A549 (cell line): ENCODE results near the gene PLRG1. TPM values are rescaled to one million over a fixed set of nuclear protein-coding genes. Genes with fewer than 3 reads are reported as not detected.

Experiments
- ATAC-seq, 2 experiments: fragments of 200-7000 bp in 1 of 2; fragments of >200 bp in 1 of 2; cut with Nextera tagmentation in 1 of 2; cut with Tn5 transposase in 1 of 2; 3 replicates each; pipeline versions ENCODE4 v1.8.0 to v1.9.1; 2018 to 2020; ENCODE audit warnings: mild to moderate bottlenecking in 1 of 2, moderate library complexity in 1 of 2
- CTCF ChIA-PET: fragments of 300-600 bp; sonication (Branson Sonifier 250); formaldehyde crosslinking; extraction: SDS; loops from one replicate; lab custom pipeline; 2021; ENCODE audit warnings: antibody characterized with exemption, inconsistent platforms; lab: Yijun Ruan, JAX
- POLR2A ChIA-PET: fragments of 350-600 bp; formaldehyde crosslinking; extraction: SDS; loops from one replicate; lab custom pipeline; 2021; ENCODE audit warnings: antibody characterized with exemption, inconsistent platforms; lab: Yijun Ruan, JAX
- DNase-seq, 2 experiments: peaks; one replicate each; pipeline versions ENCODE4 v3.0.0 to v3.0.0-alpha.2; 2011 to 2016; ENCODE audit warnings: low read depth in 1 of 2, low spot score in 1 of 2
- FAIRE-seq: peaks from 2 replicates; lab custom pipeline; 2011; peaks lifted over from hg19 to GRCh38; lab: Jason Lieb, UNC
- H3K27ac ChIP-seq, 2 experiments: fragments of >200 bp; sonication (Bioruptor Twin); formaldehyde crosslinking; 3 replicates each; pipeline ENCODE4 v1.5.1; 2016 to 2017
- H3K4me1 ChIP-seq: fragments of >200 bp; sonication (Bioruptor Twin); formaldehyde crosslinking; 3 replicates; pipeline ENCODE4 v1.6.1; 2016
- H3K4me2 ChIP-seq: fragments of >200 bp; sonication (Bioruptor Twin); formaldehyde crosslinking; 3 replicates; pipeline ENCODE4 v1.6.1; 2016
- H3K4me3 ChIP-seq: fragments of >200 bp; sonication (Bioruptor Twin); formaldehyde crosslinking; 3 replicates; pipeline ENCODE4 v1.5.1; 2016
- H3K9me3 ChIP-seq: fragments of >200 bp; sonication (Bioruptor Twin); formaldehyde crosslinking; 3 replicates; pipeline ENCODE4 v1.6.1; 2016
- CBX8 ChIP-seq: fragments of 200-600 bp; sonication (generic); IDR thresholded peaks from 2 replicates; pipeline ENCODE4 v1.6.1; 2016
- CHD4 ChIP-seq: fragments of 200-600 bp; sonication (generic); IDR thresholded peaks from 2 replicates; pipeline ENCODE4 v1.6.1; 2016; ENCODE audit warnings: antibody characterized with exemption, mild to moderate bottlenecking, borderline replicate concordance
- E2F6 ChIP-seq: IDR thresholded peaks from 2 replicates; pipeline ENCODE4 v1.6.1; 2012; ENCODE audit warnings: low read depth, borderline replicate concordance
- EHMT2 ChIP-seq: fragments of 200-600 bp; sonication (generic); IDR thresholded peaks from 2 replicates; pipeline ENCODE4 v1.6.1; 2016; ENCODE audit warnings: antibody characterized with exemption, low read depth, mild to moderate bottlenecking, moderate library complexity
- ELK1 ChIP-seq: fragments of 150-350 bp; IDR thresholded peaks from 2 replicates; pipeline ENCODE4 v1.6.1; 2014; ENCODE audit warnings: low read depth, mild to moderate bottlenecking, low read length
- EP300 ChIP-seq, 2 experiments: fragments of >200 bp; sonication (Bioruptor Twin); formaldehyde crosslinking; IDR thresholded peaks; 2 replicates in 1 of 2; 3 replicates in 1 of 2; pipeline ENCODE4 v1.6.1; 2016 to 2017
- ESRRA ChIP-seq: fragments of 150-350 bp; IDR thresholded peaks from 2 replicates; pipeline ENCODE4 v1.6.1; 2014; ENCODE audit warnings: mild to moderate bottlenecking, low read length, borderline replicate concordance
- FOSB ChIP-seq: fragments of 250-450 bp; sonication (Bioruptor Pico); IDR thresholded peaks from 2 replicates; pipeline ENCODE4 v1.5.0; 2020; ENCODE audit warnings: mild to moderate bottlenecking, moderate library complexity
- FOSL2 ChIP-seq, 2 experiments: fragments of 450-650 bp in 1 of 2; fragments of >200 bp in 1 of 2; sonication (Bioruptor Twin) in 1 of 2; formaldehyde crosslinking; IDR thresholded peaks; 2 replicates each; pipeline versions ENCODE4 v1.5.0 to v1.6.1; 2016 to 2020; ENCODE audit warnings: mild to moderate bottlenecking in 1 of 2, moderate library complexity in 1 of 2
- FOXS1 ChIP-seq: fragments of 250-450 bp; sonication (Bioruptor Pico); IDR thresholded peaks from 2 replicates; pipeline ENCODE4 v1.5.0; 2020; ENCODE audit warnings: mild to moderate bottlenecking, moderate library complexity
- HES2 ChIP-seq: fragments of >200 bp; sonication (Bioruptor Twin); formaldehyde crosslinking; IDR thresholded peaks from 2 replicates; pipeline ENCODE4 v1.6.1; 2016
- HEYL ChIP-seq: fragments of 250-450 bp; sonication (Bioruptor Pico); IDR thresholded peaks from 2 replicates; pipeline ENCODE4 v1.8.0; 2021; ENCODE audit warnings: mild to moderate bottlenecking, moderate library complexity
- HOXA7 ChIP-seq: fragments of 250-450 bp; sonication (Bioruptor Pico); IDR thresholded peaks from 2 replicates; pipeline ENCODE4 v1.5.0; 2020; ENCODE audit warnings: mild to moderate bottlenecking, moderate library complexity
- JUNB ChIP-seq: fragments of >200 bp; sonication (Bioruptor Twin); formaldehyde crosslinking; IDR thresholded peaks from 2 replicates; pipeline ENCODE4 v1.6.1; 2016
- MYC ChIP-seq: IDR thresholded peaks from 2 replicates; pipeline ENCODE4 v1.6.1; 2012; ENCODE audit warnings: mild to moderate bottlenecking, inconsistent platforms, low read length, improper control_type of control experiment, borderline replicate concordance
- NPAS2 ChIP-seq: fragments of 250-450 bp; sonication (Bioruptor Pico); IDR thresholded peaks from 2 replicates; pipeline ENCODE4 v1.8.0; 2022; ENCODE audit warnings: mild to moderate bottlenecking, moderate library complexity, borderline replicate concordance
- NR3C1 ChIP-seq: fragments of >200 bp; sonication (Bioruptor Twin); formaldehyde crosslinking; IDR thresholded peaks from 3 replicates; pipeline ENCODE4 v1.6.1; 2017
- PHF8 ChIP-seq: fragments of 200-600 bp; sonication (generic); IDR thresholded peaks from 2 replicates; pipeline ENCODE4 v1.6.1; 2016; ENCODE audit warnings: low read depth, mild to moderate bottlenecking, antibody characterized with exemption, moderate library complexity, borderline replicate concordance
- POLR2A ChIP-seq: IDR thresholded peaks from 2 replicates; pipeline ENCODE4 v1.6.1; 2012; ENCODE audit warnings: mild to moderate bottlenecking, low read length
- RAD21 ChIP-seq, 2 experiments: fragments of >200 bp in 1 of 2; sonication (Bioruptor Twin) in 1 of 2; formaldehyde crosslinking in 1 of 2; IDR thresholded peaks in 1 of 2; conservative IDR thresholded peaks in 1 of 2; 2 replicates in 1 of 2; 3 replicates in 1 of 2; pipeline ENCODE4 v1.6.1; 2012 to 2018; ENCODE audit warnings: inconsistent platforms in 1 of 2
- RARB ChIP-seq: fragments of 250-450 bp; sonication (Bioruptor Pico); IDR thresholded peaks from 2 replicates; pipeline ENCODE4 v1.8.0; 2021; ENCODE audit warnings: mild to moderate bottlenecking, moderate library complexity
- RCOR1 ChIP-seq: fragments of 150-350 bp; IDR thresholded peaks from 2 replicates; pipeline ENCODE4 v1.6.1; 2014; ENCODE audit warnings: antibody characterized with exemption, low read length, low read depth
- RFX5 ChIP-seq: fragments of 450-650 bp; IDR thresholded peaks from 2 replicates; pipeline ENCODE4 v1.7.1; 2014; ENCODE audit warnings: antibody characterized with exemption, mild to moderate bottlenecking, moderate library complexity
- RNF2 ChIP-seq: fragments of 200-600 bp; sonication (generic); IDR thresholded peaks from 2 replicates; pipeline ENCODE4 v1.6.1; 2016; ENCODE audit warnings: low read depth, mild to moderate bottlenecking, antibody characterized with exemption, moderate library complexity, borderline replicate concordance
- TFCP2L1 ChIP-seq: fragments of 250-450 bp; sonication (Bioruptor Pico); IDR thresholded peaks from 2 replicates; pipeline ENCODE4 v1.5.0; 2021; ENCODE audit warnings: mild to moderate bottlenecking
- TP53 ChIP-seq: fragments of 250-450 bp; sonication (Bioruptor Pico); IDR thresholded peaks from 2 replicates; pipeline ENCODE4 v1.5.0; 2021; ENCODE audit warnings: mild to moderate bottlenecking, moderate library complexity
- ZC3H11A ChIP-seq: fragments of 450-650 bp; IDR thresholded peaks from 2 replicates; pipeline ENCODE4 v1.6.1; 2014; ENCODE audit warnings: antibody characterized with exemption, mild to moderate bottlenecking
- ZFP36 ChIP-seq: fragments of 450-650 bp; IDR thresholded peaks from 2 replicates; pipeline ENCODE4 v1.6.1; 2014; ENCODE audit warnings: borderline replicate concordance; ENCODE audit not compliant: partially characterized antibody
- ZNF302 ChIP-seq: fragments of 250-450 bp; sonication (Bioruptor Pico); IDR thresholded peaks from 2 replicates; pipeline ENCODE4 v1.9.0; 2021; ENCODE audit warnings: inconsistent platforms, mild to moderate bottlenecking, moderate library complexity
- WGBS: methylation state at CpG from one replicate; pipeline ENCODE4 v1.1.6; 2017; ENCODE audit errors: missing lambda C conversion rate; 5-methylcytosine and 5-hydroxymethylcytosine counted together
- polyA plus RNA-seq, 4 experiments: library from polyadenylated mRNA; depleted of rRNA in 3 of 4; stranded (reverse); fragments of >200 nt; fragmentation: RNase III in 1 of 4; extraction: RNeasy Plus Mini Kit Qiagen cat#74134 plus additional on column Dnase treatment in 1 of 4; gene quantifications; 2 replicates in 3 of 4; 3 replicates in 1 of 4; pipeline ENCODE4 v1.2.3, GENCODE V29; 2011 to 2017

The PLRG1 gene
- polyA plus RNA-seq, 2 of the 4 experiments (the other 2 are of a cell fraction), result 50.4 to 123 TPM

- no peak for TF ChIP-seq ESRRA
- TF ChIP-seq JUNB, result no peak
- no peak for TF ChIP-seq POLR2A
- no peak for TF ChIP-seq RNF2
Observed at GRCh38 chr4:154589296-154590197, 39.3 kb upstream of the PLRG1 start (continued).

- Histone ChIP-seq H3K4me2 (peak overlapping the region; percentile 88), H3K4me3 (peak overlapping the region; percentile 43; the same call in 1 of the 3 replicates), H3K9me3 (0 out of 3 replicates have a peak, but pooled peaks cover 6% of the 10 kb centered on the region), H3K4me1 (peaks cover 35% of the 10 kb centered on the region), H3K27ac (no peak overlapping the region; a peak in 1 of 6 replicates)
- FAIRE-seq (no peak), ATAC-seq (no peak), DNase-seq (no peak)
- POLR2A ChIA-PET, result no interaction called here
- WGBS, result 95% methylated on average over 2 of the region's 2 CpGs
- TF ChIP-seq FOXS1 (CRISPR knock-in tag), result no peak
- TF ChIP-seq CBX8, result no peak
- TF ChIP-seq FOSB, result no peak
- no peak for TF ChIP-seq RFX5
- TF ChIP-seq ELK1, result no peak
- TF ChIP-seq MYC, result no peak
- no peak for TF ChIP-seq EHMT2
- no peak for TF ChIP-seq TFCP2L1 (CRISPR knock-in tag)
- no peak for TF ChIP-seq HES2
- no peak for TF ChIP-seq CHD4
- TF ChIP-seq TP53 (CRISPR knock-in tag), result no peak
- no peak for TF ChIP-seq RARB
- no peak for TF ChIP-seq ZNF302
- no peak for TF ChIP-seq ZC3H11A
- TF ChIP-seq EP300 (IDR thresholded peaks at IDR 0.05), result no peak
- TF ChIP-seq ESRRA, result no peak
- CTCF ChIA-PET, result interaction anchor here (1.0 to 1.6 kb wide), 3 partner anchors 26 to 30 kb away, joined by 4 to 5 read pairs (median 5); partner anchors contain the start of gene FGB
Observed at GRCh38 chr4:154588198-154588597, 38.0 kb upstream of the PLRG1 start.

GRCh38 chr4:154586296-154587033, 36.3 kb upstream of the PLRG1 start:
- TF ChIP-seq ZC3H11A, result no peak
- no peak for TF ChIP-seq RCOR1
- no peak for TF ChIP-seq HEYL (CRISPR knock-in tag)
- TF ChIP-seq FOSB, result no peak
- TF ChIP-seq PHF8, result no peak
- no peak for TF ChIP-seq NR3C1
- no peak for TF ChIP-seq POLR2A
- no peak for TF ChIP-seq NPAS2 (CRISPR knock-in tag)
- no peak for TF ChIP-seq E2F6
- TF ChIP-seq HOXA7 (CRISPR knock-in tag), result no peak
- no peak for TF ChIP-seq FOSL2 (IDR thresholded peaks at IDR 0.05)
- no peak for TF ChIP-seq FOSL2 (CRISPR knock-in tag; IDR thresholded peaks at IDR 0.05)
- TF ChIP-seq ZFP36, result no peak
- no peak for TF ChIP-seq RAD21 (conservative IDR thresholded peaks at IDR 0.05 in 1 of 2, IDR thresholded peaks at IDR 0.05 in 1 of 2)
- TF ChIP-seq, all 56 proteins: peak for 0
- 94% methylated on average over 12 of the region's 13 CpGs for WGBS
- H3K4me1 ChIP-seq, result peaks cover 21% of the 10 kb centered on the region

More at GRCh38 chr4:154586296-154587033, 36.3 kb upstream of the PLRG1 start:
- ChIA-PET CTCF (interaction anchor here (1.6 to 1.8 kb wide), 2 partner anchors 33 to 37 kb away, joined by 5 to 6 read pairs; partner anchors contain the start of gene PLRG1), POLR2A (no interaction called here)
- H3K27ac ChIP-seq, result no peak overlapping the region
- H3K4me3 ChIP-seq, result no peak overlapping the region
- H3K9me3 ChIP-seq, result 0 out of 3 replicates have a peak, but pooled peaks cover 6% of the 10 kb centered on the region
- no peak for DNase-seq
- H3K4me2 ChIP-seq, result no peak overlapping the region
- ATAC-seq, result no peak
- FAIRE-seq, result no peak
